Measurements from ENCODE around the gene TMEM81. TPM values are rescaled to one million over a fixed set of nuclear protein-coding genes. Genes with fewer than 3 reads are reported as not detected.

The TMEM81 gene
- total and polyA plus RNA-seq, 2 experiments from 2014 or later, result 3.6 to 4.5 TPM

DNA sequence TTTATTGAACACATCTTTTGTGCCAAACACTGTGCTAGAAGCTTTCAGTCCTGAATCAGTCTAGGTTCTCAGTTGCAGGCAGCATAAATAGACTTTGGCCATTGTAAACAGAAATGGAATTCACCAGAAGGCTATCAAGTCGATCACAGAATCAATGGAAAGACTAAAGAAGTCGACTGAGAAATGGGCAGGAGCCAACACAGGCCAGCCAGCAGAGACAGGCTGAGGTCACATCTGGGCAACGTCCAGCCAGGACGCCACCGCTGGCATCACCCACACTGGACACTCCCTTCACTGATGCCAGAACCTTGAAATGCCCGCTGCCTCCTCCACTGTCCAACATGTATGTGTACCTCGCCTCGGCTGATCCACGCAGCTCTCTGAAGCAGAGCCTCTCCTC lies 46.7 kb downstream of the TMEM81 start:
- H3K4me2 ChIP-seq, result no peak overlapping the region
- H3K27ac ChIP-seq (ENCODE audit: low read depth), result no peak overlapping the region
- no peak for DNase-seq (ENCODE audit: low spot score)
- Mint-ChIP-seq H3K27me3 (ENCODE audit: insufficient read depth, low read depth, poor library complexity) (peaks cover 18% of the 10 kb centered on the region), H3K9me3 (no peaks in the 10 kb centered on the region; the same call in 2 of the 3 replicates), H3K4me3 (no peak overlapping the region), H3K36me3 (ENCODE audit: low read depth) (no peaks in the 10 kb centered on the region), H3K27ac (no peak overlapping the region), H3K4me1 (no peaks in the 10 kb centered on the region)
- H3K36me3 ChIP-seq (ENCODE audit: insufficient read depth), result no peaks in the 10 kb centered on the region
- H3K27me3 ChIP-seq (ENCODE audit: insufficient read depth), result peaks cover 6% of the 10 kb centered on the region; the same call in 1 of the 2 replicates
- no peak overlapping the region for H2AFZ ChIP-seq
- H4K20me1 ChIP-seq (replicated peaks; ENCODE audit: insufficient read depth), result no peaks in the 10 kb centered on the region
- TF ChIP-seq CREB1 (CRISPR knock-in tag; IDR thresholded peaks at IDR 0.05; ENCODE audit: low read depth), result no peak
- TF ChIP-seq, protein P1, sequence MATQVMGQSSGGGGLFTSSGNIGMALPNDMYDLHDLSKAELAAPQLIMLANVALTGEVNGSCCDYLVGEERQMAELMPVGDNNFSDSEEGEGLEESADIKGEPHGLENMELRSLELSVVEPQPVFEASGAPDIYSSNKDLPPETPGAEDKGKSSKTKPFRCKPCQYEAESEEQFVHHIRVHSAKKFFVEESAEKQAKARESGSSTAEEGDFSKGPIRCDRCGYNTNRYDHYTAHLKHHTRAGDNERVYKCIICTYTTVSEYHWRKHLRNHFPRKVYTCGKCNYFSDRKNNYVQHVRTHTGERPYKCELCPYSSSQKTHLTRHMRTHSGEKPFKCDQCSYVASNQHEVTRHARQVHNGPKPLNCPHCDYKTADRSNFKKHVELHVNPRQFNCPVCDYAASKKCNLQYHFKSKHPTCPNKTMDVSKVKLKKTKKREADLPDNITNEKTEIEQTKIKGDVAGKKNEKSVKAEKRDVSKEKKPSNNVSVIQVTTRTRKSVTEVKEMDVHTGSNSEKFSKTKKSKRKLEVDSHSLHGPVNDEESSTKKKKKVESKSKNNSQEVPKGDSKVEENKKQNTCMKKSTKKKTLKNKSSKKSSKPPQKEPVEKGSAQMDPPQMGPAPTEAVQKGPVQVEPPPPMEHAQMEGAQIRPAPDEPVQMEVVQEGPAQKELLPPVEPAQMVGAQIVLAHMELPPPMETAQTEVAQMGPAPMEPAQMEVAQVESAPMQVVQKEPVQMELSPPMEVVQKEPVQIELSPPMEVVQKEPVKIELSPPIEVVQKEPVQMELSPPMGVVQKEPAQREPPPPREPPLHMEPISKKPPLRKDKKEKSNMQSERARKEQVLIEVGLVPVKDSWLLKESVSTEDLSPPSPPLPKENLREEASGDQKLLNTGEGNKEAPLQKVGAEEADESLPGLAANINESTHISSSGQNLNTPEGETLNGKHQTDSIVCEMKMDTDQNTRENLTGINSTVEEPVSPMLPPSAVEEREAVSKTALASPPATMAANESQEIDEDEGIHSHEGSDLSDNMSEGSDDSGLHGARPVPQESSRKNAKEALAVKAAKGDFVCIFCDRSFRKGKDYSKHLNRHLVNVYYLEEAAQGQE (IDR thresholded peaks at IDR 0.05; ENCODE audit: unreplicated experiment), result no peak
- TF ChIP-seq, protein P2, sequence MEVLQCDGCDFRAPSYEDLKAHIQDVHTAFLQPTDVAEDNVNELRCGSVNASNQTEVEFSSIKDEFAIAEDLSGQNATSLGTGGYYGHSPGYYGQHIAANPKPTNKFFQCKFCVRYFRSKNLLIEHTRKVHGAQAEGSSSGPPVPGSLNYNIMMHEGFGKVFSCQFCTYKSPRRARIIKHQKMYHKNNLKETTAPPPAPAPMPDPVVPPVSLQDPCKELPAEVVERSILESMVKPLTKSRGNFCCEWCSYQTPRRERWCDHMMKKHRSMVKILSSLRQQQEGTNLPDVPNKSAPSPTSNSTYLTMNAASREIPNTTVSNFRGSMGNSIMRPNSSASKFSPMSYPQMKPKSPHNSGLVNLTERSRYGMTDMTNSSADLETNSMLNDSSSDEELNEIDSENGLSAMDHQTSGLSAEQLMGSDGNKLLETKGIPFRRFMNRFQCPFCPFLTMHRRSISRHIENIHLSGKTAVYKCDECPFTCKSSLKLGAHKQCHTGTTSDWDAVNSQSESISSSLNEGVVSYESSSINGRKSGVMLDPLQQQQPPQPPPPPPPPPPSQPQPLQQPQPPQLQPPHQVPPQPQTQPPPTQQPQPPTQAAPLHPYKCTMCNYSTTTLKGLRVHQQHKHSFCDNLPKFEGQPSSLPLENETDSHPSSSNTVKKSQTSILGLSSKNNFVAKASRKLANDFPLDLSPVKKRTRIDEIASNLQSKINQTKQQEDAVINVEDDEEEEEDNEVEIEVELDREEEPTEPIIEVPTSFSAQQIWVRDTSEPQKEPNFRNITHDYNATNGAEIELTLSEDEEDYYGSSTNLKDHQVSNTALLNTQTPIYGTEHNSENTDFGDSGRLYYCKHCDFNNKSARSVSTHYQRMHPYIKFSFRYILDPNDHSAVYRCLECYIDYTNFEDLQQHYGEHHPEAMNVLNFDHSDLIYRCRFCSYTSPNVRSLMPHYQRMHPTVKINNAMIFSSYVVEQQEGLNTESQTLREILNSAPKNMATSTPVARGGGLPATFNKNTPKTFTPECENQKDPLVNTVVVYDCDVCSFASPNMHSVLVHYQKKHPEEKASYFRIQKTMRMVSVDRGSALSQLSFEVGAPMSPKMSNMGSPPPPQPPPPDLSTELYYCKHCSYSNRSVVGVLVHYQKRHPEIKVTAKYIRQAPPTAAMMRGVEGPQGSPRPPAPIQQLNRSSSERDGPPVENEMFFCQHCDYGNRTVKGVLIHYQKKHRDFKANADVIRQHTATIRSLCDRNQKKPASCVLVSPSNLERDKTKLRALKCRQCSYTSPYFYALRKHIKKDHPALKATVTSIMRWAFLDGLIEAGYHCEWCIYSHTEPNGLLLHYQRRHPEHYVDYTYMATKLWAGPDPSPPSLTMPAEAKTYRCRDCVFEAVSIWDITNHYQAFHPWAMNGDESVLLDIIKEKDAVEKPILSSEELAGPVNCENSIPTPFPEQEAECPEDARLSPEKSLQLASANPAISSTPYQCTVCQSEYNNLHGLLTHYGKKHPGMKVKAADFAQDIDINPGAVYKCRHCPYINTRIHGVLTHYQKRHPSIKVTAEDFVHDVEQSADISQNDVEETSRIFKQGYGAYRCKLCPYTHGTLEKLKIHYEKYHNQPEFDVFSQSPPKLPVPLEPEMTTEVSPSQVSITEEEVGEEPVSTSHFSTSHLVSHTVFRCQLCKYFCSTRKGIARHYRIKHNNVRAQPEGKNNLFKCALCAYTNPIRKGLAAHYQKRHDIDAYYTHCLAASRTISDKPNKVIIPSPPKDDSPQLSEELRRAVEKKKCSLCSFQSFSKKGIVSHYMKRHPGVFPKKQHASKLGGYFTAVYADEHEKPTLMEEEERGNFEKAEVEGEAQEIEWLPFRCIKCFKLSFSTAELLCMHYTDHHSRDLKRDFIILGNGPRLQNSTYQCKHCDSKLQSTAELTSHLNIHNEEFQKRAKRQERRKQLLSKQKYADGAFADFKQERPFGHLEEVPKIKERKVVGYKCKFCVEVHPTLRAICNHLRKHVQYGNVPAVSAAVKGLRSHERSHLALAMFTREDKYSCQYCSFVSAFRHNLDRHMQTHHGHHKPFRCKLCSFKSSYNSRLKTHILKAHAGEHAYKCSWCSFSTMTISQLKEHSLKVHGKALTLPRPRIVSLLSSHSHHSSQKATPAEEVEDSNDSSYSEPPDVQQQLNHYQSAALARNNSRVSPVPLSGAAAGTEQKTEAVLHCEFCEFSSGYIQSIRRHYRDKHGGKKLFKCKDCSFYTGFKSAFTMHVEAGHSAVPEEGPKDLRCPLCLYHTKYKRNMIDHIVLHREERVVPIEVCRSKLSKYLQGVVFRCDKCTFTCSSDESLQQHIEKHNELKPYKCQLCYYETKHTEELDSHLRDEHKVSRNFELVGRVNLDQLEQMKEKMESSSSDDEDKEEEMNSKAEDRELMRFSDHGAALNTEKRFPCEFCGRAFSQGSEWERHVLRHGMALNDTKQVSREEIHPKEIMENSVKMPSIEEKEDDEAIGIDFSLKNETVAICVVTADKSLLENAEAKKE (CRISPR knock-in tag; IDR thresholded peaks at IDR 0.05), result no peak
- ATAC-seq, result no peak
- peaks cover 3% of the 10 kb centered on the region; the same call in 1 of the 2 replicates for H3K4me1 ChIP-seq (ENCODE audit: insufficient read depth)
- H3K4me3 ChIP-seq, result no peak overlapping the region
- no peaks in the 10 kb centered on the region for H3K79me2 ChIP-seq (replicated peaks; ENCODE audit: insufficient read depth)
- H3K9me2 ChIP-seq (ENCODE audit: insufficient read depth), result no peaks in the 10 kb centered on the region
- no peaks in the 10 kb centered on the region for H3F3A ChIP-seq (replicated peaks; ENCODE audit: low read depth)

Other genes starting within 250 kb of the TMEM81 start
- gene NFASC, start 213.6 kb downstream of the TMEM81 start, total RNA-seq (2014; rRNA removed; shearing (Covaris generic)), result 7.6 and 11.7 TPM in 2 replicates
- 3.0 and 3.9 TPM in 2 replicates for gene NFASC, start 213.6 kb downstream of the TMEM81 start, polyA plus RNA-seq (2016; fragmentation: Nextera tagmentation; extraction: Ambion mirVana)
- 2.2 TPM in 2 replicates for gene CNTN2, start 41.2 kb downstream of the TMEM81 start, total RNA-seq (2014; rRNA removed; shearing (Covaris generic))
- gene CNTN2, start 41.2 kb downstream of the TMEM81 start, polyA plus RNA-seq (2016; fragmentation: Nextera tagmentation; extraction: Ambion mirVana), result 0.75 and 1.3 TPM in 2 replicates
- gene RBBP5, start 37.5 kb upstream of the TMEM81 start, total RNA-seq (2014; rRNA removed; shearing (Covaris generic)), result 19.5 and 26.5 TPM in 2 replicates
- gene RBBP5, start 37.5 kb upstream of the TMEM81 start, polyA plus RNA-seq (2016; fragmentation: Nextera tagmentation; extraction: Ambion mirVana), result 12.1 and 14.1 TPM in 2 replicates
- gene DSTYK, start 127.2 kb upstream of the TMEM81 start, total RNA-seq (2014; rRNA removed; shearing (Covaris generic)), result 8.2 and 10.7 TPM in 2 replicates
- gene DSTYK, start 127.2 kb upstream of the TMEM81 start, polyA plus RNA-seq (2016; fragmentation: Nextera tagmentation; extraction: Ambion mirVana), result 5.5 and 6.1 TPM in 2 replicates
- 9.9 and 11.8 TPM in 2 replicates for gene TMCC2, start 143.5 kb upstream of the TMEM81 start, total RNA-seq (2014; rRNA removed; shearing (Covaris generic))
- 2.6 and 3.1 TPM in 2 replicates for gene TMCC2, start 143.5 kb upstream of the TMEM81 start, polyA plus RNA-seq (2016; fragmentation: Nextera tagmentation; extraction: Ambion mirVana)
- gene NUAK2, start 237.3 kb upstream of the TMEM81 start, total RNA-seq (2014; rRNA removed; shearing (Covaris generic)), result 10.4 and 15.3 TPM in 2 replicates
- gene NUAK2, start 237.3 kb upstream of the TMEM81 start, polyA plus RNA-seq (2016; fragmentation: Nextera tagmentation; extraction: Ambion mirVana), result 7.7 and 7.8 TPM in 2 replicates